ENCODE results near the gene FZD2.

Gene FZD2

GRCh38 chr17:44568945-44569858, 11.9 kb downstream of the FZD2 start:
- H3K4me3 ChIP-seq (ENCODE audit: low read depth, low read length), result no peak overlapping the region
- TF ChIP-seq CTCF (IDR thresholded peaks at IDR 0.05; ENCODE audit: low read depth, low read length, missing control alignments), result no peak
- no peak for DNase-seq (ENCODE audit: low read depth)

- H3K4me3 ChIP-seq (ENCODE audit: low read depth, low read length), result no peak overlapping the region
- no peak for TF ChIP-seq CTCF (IDR thresholded peaks at IDR 0.05; ENCODE audit: low read depth, low read length, missing control alignments)
- DNase-seq (ENCODE audit: low read depth), result no peak
These were observed 15.5 kb downstream of the FZD2 start for GRCh38 chr17:44572801-44573200.

GRCh38 chr17:44575403-44575802, 18.1 kb downstream of the FZD2 start:
- TF ChIP-seq CTCF (IDR thresholded peaks at IDR 0.05; ENCODE audit: low read depth, low read length, missing control alignments), result no peak
- H3K4me3 ChIP-seq (ENCODE audit: low read depth, low read length), result no peak overlapping the region

GRCh38 chr17:44578947-44579346, 21.7 kb downstream of the FZD2 start:
- H3K4me3 ChIP-seq (ENCODE audit: low read depth, low read length), result no peak overlapping the region
- DNase-seq (ENCODE audit: low read depth), result no peak
- TF ChIP-seq CTCF (IDR thresholded peaks at IDR 0.05; ENCODE audit: low read depth, low read length, missing control alignments), result no peak

More at GRCh38 chr17:44575403-44575802, 18.1 kb downstream of the FZD2 start:
- DNase-seq (ENCODE audit: low read depth), result no peak

DNA sequence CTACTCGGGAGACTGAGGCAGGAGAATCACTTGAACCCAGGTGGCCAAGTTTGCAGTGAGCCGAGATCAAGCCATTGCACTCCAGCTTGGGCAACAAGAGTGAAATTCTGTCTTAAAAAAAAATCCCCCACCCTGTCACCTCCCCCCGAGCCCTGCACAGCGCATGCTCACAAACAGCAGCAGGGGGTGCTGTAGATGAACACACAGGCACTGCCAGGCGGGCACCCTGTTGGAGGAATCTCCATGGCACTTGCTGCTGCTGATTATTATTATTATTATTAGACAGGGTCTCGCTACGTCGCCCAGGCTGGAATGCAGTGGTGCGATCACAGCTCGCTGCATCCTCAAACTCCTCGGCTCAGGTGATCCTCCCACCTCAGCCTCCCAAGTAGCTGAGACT, 24.6 kb downstream of the FZD2 start:
- no peak for DNase-seq (ENCODE audit: low read depth)
- H3K4me3 ChIP-seq (ENCODE audit: low read depth, low read length), result no peak overlapping the region

GRCh38 chr17:44584443-44584842, 27.2 kb downstream of the FZD2 start:
- DNase-seq (ENCODE audit: low read depth), result no peak
- H3K4me3 ChIP-seq (ENCODE audit: low read depth, low read length), result no peak overlapping the region
- TF ChIP-seq CTCF (IDR thresholded peaks at IDR 0.05; ENCODE audit: low read depth, low read length, missing control alignments), result no peak

More for the DNA sequence above, 24.6 kb downstream of the FZD2 start:
- TF ChIP-seq CTCF (IDR thresholded peaks at IDR 0.05; ENCODE audit: low read depth, low read length, missing control alignments), result peak; percentile 38

DNA sequence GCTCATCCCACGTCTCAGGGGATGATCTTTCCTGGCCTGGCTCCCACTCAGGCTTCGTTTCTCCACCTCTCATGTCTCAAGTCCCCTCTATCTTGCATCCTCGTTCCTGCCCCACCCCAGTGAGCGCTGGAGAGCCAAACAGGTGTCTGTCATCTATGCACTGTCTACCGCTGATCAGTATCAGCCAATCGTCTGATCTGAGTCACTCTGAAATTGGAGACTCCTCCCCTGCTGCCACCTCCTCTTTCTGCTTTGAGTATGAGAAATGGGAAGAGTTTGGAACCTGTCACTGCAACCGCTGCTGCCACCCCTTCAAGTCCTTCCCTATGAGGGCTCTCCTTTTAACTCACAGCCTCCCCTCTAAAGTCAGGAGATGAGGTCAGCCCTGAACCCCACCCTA, 28.0 kb downstream of the FZD2 start:
- H3K4me3 ChIP-seq (ENCODE audit: low read depth, low read length), result no peak overlapping the region
- DNase-seq (ENCODE audit: low read depth), result no peak

More for the DNA sequence above, 28.0 kb downstream of the FZD2 start:
- no peak for TF ChIP-seq CTCF (IDR thresholded peaks at IDR 0.05; ENCODE audit: low read depth, low read length, missing control alignments)
